Stimulated activated CD4-positive, alpha-beta T cell treated with anti-CD3 and anti-CD28 coated beads, Interleukin-4, amount 100 ng/mL, for 1 hour (primary cell): ENCODE results near the gene ETFBKMT.
"Not testable (repeated sequence)": the region's sequence is repeated elsewhere in the genome, so short reads cannot be mapped to it uniquely, and the experiment has no call there.

Source experiments
- DNase-seq: peaks from one replicate; pipeline ENCODE4 v3.0.0-alpha.2; 2020

ETFBKMT gene

DNA sequence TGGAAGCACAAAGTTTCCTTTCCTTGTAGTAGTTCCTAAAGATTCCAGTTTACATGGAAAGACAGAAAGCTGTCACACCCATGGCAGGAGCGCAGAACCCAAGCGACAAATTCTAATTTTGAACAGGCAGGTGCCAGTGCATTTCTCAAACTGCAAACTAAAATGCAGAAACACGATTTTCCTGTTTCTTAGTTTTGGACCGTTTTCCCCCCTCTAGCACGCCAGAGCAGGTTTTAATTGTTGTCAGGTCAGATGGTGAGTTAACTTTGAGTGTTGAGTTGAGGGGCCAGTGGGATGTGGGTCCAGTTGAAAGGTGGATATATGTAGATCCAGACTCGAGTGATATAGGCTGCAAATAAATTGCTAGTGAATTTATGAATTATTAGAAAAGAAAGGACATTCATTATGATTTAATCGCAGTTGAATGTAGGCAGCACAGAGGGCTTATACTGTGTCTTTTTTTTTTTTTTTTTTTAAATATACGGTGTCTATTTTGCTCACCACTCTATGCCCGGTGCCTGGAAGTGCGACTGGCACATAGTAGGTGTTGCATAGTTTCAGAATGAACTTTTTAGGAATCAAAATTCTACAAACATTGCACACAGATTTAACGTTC lies 909 bp upstream of the ETFBKMT start:
- no peak for DNase-seq

DNA sequence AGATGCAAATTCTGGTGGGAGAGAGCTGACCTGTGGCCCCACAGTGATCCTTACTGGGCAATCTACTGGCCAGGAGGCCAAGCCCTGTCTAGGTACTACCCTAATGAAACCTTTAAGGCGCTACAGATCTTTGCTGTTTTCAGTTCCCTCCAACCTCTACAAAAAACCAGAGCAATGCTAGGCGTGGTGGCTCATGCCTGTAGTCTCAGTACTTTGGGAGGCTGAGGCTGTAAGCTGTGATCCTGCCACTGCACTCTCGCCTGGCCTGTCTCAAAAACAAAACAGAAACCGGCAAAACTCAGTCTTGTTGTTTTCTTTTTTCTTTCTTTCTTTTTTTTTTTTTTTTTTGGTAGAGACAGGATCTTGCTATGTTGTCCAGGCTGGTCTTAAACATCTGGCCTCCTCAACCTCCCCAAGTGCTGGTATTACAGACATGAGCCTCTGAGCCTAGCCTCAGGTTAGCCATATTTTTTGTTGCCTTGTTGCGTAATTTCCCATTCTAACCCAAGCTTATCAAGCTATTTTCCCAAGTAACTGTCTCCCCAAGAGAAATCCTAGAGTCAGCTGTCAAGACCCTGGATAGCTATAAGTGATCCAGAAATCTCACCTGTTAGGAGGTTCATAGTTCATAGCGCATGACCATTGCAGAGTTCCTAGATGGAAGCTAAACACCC lies 2.8 kb downstream of the ETFBKMT start:
- DNase-seq, result no peak

DNA sequence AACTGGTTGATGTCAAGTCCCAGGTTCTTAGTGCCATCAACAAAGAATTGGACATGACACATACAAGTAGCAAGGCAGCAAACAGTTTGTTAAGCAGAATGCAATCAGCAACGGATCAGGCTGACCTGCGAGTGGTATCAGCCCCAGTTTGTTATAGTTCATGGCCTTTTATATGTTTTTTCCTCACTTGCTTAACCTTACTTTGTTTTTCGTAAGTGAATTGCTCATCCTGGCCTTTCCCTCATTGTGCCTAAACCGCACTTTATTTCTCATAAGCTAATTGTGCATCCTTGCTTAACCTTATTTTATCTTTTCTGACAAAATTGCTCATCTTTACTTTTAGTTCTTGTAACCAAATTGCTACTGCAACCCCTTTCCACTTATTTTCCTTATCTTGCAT lies 4.1 kb downstream of the ETFBKMT start:
- no peak for DNase-seq

DNA sequence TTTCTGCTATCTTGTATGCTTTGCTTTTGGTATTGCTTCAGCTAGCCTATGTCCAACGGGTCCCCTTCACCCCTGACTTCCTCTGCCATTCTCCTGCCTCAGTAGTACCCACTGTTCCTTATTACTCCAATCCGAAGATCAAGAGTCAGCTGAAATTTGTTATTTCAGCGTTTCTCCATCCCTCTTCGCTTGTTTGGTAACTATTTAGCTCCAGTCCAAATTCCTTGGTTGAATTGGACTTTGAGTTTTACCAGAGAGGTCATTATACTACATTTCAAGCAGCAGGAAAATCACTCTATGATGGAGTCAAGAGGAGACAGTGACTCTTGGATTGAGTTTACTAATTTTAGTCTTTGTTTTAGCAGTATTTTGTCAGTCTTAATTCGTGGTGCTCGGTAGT lies 4.5 kb downstream of the ETFBKMT start:
- DNase-seq, result no peak

DNA sequence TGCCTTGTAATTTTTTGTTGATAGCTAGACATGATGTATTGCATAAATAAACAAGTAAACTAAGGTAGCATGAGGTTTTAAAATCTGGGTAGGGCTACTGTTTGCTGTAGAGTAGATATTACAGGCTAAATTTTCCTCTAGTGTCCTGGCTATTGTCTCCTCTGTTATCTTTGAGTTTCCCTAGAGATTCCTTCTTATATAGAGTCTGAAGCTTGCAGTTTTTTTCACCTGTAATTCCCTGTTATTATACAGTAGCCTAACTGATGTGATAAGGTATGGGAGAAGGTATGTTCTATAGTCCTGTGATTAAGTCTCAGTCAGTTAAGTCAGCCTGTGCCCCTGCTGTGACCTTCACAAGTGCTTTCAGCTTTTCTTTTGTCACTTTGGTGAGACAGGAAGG lies 9.5 kb downstream of the ETFBKMT start:
- DNase-seq, result no peak

DNA sequence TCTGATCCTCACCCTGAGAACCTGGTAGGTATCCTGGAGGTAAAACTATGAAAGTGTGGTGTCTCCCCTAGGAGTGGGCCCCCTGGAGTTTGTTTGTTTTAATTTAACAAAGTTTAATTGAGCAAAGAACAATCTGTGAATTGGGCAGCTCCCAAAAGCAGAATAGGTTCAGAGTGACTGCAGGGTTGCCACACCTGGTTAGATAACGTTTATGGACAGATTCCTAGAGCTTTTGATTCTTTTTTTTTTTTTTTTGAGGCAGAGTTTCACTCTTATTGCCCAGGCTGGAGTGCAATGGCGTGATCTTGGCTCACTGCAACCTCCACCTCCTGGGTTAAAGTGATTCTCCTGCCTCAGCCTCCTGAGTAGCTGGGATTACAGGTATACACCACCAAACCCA lies 10.1 kb downstream of the ETFBKMT start:
- DNase-seq, result not testable (repeated sequence)

DNA sequence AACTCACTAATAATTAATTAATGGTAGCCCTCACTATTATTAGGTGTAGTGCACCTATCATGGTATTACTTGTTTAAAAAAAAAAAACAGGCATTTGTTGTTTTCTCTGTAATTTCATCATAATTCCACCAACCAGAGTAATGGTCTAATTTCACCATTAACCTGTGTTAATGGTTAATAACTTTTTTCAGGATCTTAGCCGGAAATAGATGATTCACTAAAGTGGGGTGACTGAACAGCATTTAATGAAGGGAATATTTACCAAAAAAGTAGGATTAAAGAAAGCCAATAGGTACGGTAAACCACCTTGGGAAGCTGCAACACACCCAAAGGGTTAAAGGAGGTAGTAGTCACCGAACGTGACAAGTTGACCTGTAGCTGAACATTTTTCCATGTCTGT lies 13.0 kb downstream of the ETFBKMT start:
- no peak for DNase-seq

DNA sequence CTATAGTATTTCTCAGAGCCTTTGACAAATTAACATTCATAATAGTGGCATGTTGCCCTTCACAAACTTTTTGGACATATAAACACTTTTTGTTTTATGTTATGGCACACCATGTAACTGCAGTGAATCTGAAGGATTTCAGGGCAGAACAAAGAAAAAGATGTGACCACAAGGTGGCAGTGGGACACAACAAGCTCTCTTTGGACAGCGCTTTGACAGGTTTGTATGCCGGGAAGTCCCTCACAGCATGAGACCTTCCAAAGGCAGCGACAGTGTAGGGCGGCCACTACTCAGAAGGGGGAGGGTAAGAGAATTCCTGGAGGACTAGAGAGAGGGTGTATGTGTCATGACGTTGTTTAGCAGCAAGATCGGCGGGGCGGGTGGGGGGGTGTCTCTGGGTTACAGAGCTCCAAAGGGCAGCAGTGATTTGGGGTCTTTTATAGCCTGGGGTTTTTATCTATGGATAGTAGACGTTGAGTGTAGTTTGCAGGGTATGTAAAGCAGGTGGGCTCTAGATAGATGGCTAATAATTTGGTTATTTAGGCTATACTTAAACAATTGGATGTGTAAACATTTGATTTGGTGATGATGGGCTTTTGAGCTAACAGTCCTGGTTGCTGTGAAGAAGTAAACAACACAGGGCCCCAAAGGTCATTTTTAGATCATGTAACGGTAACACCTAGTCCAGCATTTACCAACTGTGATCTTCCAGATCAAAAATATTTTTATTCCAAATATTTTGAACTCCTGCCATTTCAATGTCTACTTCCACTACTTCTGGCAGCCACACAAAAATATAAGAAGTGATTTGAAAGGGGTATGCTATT lies 22.9 kb downstream of the ETFBKMT start:
- peak; percentile 50 for DNase-seq

DNA sequence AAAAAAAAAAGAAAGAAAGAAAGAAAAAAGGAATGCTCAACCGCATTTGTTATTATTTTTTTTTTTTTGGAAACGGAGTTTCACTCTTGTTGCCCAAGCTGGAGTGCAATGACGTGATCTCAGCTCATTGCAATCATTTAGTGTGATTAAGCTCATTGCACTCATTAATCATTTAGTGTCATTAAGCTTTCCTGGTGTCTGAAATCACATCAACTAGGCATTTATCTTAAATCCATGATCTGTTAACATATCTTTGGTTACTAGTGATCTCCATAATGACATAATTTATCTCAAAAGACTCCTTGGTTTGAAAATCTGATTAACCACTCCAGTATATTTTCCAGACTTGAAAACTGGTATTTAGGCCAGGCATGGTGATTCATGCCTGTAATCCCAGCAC lies 26.3 kb downstream of the ETFBKMT start:
- no peak for DNase-seq

DNA sequence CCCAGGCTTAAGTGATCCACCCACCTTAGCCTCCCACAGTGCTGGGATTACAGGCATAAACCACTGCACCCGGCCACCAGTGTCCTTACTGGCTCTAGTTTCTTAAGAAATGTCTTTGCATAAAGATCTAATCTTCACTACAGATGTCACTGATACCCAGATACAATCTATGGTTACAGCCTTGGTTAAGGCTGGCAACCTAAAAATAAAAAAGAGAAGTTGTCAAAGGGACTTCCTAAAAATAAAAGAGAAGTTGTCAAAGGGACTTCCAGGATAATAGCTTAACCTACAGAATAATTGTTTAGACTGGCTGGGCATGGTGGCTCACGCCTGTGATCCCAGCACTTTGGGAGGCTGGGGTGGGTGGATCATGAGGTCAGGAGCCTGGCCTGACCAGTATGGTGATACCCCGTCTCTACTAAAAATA lies 27.6 kb downstream of the ETFBKMT start:
- DNase-seq, result no peak

DNA sequence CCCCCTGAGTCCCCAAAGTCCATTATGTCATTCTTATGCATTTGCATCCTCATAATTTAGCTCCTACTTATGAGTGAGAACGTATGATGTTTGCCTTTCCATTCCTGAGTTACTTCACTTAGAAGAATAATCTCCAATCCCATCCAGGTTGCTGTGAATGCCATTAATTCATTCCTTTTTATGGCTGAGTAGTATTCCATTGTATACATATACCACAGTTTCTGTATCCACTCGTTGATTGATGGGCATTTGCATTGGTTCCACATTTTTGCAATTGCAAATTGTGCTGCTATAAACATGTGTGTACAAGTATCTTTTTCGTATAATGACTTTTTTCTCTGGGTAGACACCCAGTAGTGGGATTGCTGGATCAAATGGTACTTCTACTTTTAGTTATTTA lies 30.4 kb downstream of the ETFBKMT start:
- DNase-seq, result not testable (repeated sequence)

DNA sequence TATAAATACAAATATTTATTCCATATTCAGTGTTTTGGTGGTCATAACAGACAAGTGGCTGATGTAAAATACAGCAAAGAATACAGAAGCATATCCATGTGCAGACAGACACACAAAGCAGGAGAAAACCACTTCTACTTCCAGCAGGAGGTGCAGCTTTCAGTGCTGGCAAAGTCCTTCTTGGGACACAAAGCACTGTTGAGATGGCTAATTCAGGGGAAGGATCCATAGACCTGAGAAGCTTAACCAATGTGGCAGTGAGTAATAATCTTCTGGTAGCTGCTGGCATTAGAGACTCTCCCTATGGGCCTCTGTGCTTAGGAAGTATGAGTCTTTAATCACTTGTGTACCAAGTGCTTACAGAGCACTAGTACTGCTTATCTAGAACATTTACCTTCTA lies 42.6 kb downstream of the ETFBKMT start:
- DNase-seq, result no peak

DNA sequence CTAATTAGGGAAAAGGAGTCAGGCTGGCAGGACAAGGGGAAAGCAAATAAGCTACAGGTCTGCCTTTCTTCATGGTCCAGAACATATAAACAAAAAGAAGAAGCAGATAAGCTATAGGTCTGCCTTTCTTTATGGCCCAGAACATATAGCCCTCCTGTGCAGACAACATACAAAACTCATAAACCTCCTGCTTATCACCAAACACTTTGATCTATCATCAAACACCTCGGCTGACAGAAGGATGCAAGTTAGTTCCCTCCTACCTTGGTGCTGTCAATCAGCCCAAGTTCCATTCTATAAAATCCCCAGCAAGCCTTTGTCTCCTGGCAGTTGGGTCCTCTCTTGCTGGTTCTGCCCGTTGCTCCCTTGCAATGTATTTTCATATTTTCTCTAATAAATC lies 46.1 kb downstream of the ETFBKMT start:
- no peak for DNase-seq

DNA sequence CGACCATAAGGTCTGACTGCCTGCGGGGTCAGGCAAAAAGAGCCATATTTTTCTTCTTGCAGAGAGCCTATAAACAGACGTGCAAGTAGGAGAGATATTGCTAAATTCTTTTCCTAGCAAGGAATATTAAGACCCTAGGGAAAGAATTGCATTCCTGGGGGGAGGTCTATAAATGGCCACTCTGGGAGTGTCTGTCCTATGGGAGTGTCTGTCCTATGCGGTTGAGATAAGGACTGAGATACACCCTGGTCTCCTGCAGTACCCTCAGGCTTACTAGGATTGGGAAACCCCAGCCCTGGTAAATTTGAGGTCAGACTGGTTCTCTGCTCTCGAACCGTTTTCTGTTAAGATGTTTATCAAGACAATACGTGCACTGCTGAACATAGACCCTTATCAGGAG lies 48.6 kb downstream of the ETFBKMT start:
- DNase-seq, result not testable (repeated sequence)

DNA sequence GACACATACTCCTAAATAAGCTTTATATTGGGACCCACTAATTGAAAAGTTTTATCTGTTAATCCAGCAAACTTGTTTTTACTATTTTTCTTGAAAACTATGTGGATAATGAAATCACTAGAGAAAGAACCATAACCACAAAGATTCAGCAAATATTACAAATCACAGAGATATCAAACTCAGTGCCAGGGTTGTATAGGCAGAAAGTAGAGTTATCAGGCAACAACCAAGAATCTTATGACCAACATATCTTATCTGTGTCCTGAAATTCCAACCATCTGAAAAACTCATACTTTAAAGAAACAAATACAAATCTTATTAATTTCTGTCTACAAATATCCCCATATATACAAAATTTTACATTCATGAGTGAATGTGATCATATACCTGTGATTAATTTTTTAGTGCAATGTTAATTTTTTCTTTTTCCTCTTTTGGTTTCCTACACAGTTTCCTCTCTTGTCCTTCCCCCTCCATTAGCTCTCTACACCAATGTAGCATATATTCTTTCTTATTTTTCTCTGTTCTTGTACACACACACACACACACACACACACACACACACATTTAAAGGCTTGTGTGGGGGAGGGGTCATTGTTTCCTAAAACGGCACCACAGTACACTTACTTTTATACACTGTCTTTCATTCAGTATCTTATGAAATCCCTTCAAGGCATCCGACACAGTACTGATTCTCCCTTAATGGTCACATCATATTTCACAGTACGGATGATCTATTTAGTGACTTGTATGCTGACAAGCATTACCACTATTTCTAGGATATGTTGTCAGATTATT lies 50.7 kb downstream of the ETFBKMT start:
- no peak for DNase-seq

DNA sequence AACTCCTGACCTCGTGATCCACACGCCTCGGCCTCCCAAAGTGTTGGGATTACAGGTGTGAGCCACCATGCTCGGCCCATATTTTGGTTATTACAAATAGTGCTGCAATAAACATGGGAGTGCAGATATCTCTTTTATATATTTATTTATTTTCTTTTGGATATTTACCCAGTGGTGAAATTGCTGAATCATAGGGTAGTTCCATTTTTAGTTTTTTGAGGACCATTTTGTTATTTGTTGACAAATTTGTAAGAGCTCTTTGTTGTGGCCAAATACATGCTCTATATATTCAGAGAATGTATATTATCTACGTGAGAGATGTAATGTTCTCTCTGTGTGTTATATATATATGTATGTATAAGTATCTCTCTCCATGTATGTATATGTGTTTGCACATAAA lies 53.4 kb downstream of the ETFBKMT start:
- no peak for DNase-seq

DNA sequence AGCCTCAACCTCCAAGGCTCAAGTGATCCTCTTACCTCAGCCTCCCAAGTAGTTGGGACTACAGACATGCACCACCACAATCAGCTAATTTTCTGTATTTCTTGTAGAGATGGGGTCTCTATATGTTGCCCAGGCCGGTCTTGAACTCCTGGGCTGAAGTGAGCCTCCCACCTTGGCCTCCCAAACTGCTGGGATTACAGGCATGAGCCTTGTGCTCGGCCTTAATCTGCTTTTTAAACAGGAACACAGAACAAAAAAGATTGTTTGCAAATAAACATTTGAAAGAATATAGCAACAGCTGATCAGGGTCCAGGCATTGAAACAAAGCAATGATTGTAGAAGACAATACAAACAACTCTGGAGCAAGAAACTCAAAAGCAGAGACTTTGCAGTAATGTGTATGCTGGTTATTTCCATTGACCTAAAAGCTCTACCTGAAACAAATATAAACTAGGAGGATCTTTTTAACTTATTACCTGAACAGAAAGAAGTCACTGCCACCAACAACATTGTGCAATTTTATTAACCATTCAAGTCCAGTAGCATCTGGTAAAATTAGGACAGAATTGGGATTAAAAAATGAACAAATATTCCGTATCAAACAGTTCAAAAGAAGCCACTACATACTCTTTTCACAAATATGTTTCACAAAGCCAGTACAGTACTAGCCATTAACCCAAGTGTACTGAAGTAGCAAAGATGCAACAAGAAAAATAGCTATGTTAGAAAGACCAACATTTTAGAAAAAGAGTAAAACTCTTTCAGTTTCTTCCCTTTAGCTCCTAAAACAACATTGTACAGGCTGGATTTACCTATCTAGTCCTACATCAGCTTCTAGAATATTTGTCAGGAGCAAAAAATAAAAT lies 55.2 kb downstream of the ETFBKMT start:
- DNase-seq, result no peak

DNA sequence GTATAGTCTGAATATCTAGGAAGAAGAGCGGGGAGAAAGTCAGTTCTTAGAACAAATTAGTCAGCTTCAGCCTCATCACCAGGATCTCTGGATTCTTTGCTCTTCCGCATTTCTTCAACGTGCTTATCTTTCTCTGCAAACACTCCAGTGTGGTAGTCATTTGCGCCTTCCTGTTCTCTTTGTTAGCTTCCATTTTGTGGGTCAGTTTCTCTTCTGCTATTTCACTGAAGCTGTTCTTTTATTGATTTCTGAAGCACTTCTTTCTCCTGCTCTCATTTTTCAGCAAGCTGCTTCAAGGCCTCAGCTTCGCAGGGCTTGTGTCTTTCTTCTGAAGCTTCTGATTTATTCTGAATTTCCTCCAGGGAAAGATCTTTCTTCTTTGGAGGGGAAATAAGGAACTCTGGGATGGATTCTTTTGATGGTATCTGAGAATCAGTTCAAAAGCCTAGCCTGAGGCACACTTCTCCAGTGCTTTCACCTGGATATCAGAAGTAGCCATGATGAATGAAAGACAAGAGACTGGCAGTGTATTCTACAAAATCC lies 55.9 kb downstream of the ETFBKMT start:
- DNase-seq, result no peak

DNA sequence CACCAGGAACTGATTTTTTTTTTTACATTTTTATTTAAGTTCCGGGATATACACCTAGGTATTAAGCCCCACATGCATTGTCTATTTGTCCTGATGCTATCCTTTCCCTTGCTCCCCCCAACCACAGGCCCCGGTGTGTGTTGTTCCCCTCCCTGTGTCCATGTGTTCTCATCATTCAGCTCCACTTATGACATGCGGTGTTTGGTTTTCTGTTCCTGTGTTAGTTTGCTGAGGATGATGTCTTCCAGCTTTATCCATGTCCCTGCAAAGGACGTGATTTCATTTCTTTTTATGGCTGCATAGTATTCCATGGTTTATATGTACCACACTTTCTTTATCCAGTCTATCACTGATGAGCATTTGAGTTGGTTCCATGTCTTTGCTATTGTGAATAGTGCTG lies 57.5 kb downstream of the ETFBKMT start:
- not testable (repeated sequence) for DNase-seq

DNA sequence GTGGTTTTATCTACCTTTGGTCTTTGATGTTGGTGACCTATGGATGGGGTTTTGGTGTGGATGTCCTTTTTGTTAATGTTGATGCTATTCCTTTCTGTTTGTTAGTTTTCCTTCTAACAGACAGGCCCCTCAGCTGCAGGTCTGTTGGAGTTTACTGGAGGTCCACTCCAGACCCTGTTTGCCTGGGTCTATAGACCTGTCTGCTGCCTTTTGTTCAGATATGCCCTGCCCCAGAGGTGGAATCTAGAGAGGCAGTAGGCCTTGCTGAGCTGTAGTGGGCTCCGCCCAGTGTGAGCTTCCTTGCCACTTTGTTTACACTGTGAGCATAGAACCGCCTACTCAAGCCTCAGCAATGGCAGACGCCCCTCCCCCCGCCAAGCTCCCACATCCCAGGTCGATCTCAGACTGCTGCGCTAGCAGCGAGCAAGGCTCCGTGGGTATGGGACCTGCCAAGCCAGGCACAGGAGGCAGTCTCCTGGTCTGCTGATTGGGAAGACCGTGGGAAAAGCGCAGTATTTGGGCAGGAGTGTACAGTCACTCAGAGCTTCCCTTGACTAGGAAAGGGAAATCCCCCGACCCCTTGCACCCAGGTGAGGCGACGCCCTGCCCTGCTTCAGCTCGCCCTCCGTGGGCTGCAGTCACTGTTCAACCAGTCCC lies 59.2 kb downstream of the ETFBKMT start:
- DNase-seq, result not testable (repeated sequence)

DNA sequence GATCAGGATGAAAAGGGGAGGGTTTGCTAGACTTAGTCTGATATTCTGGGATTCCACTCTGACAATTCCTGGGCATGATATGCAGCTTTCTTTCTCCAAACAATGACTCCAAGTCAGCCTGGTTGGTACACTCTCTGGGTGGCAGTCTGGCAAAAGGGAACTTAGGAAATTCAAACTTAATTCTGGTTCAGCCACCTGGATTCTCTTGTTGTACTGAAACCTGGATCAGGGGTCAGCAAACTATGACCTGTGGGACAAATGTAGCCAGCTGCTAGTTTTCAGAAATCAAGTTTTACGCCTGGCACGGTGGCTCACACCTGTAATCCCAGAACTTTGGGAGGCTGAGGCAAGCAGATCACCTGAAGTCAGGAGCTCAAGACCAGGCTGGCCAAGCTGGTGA lies 63.1 kb downstream of the ETFBKMT start:
- no peak for DNase-seq
